Panc1 (cell line): ENCODE measurements around the gene VTI1A. TPM values are rescaled to one million over a fixed set of nuclear protein-coding genes. Genes with fewer than 3 reads are reported as not detected.

Experiments
- ATAC-seq: fragments of 200-7000 bp; cut with Tn5 transposase; 2 replicates; pipeline ENCODE4 v1.9.1; 2020; ENCODE audit warnings: mild to moderate bottlenecking, moderate library complexity
- BruUV-seq: library from RNA; stranded (reverse); fragments of 400-500 nt; replicated peaks from 2 replicates; lab custom pipeline; 2021; lab: Mats Ljungman, UMichigan
- CTCF ChIA-PET: fragments of 300-600 bp; sonication (Branson Sonifier 250); formaldehyde crosslinking; loops from one replicate; lab custom pipeline; 2022; ENCODE audit warnings: antibody characterized with exemption; lab: Charles Lee
- POLR2A ChIA-PET: fragments of 300-600 bp; sonication (Branson Sonifier 250); formaldehyde crosslinking; loops from one replicate; lab custom pipeline; 2022; ENCODE audit warnings: antibody characterized with exemption; lab: Charles Lee
- DNase-seq: peaks from one replicate; pipeline ENCODE4 v3.0.0-alpha.2; 2010; ENCODE audit warnings: low read depth, low spot score
- H3K27ac ChIP-seq: 2 replicates; pipeline ENCODE4 v1.5.1; 2011; ENCODE audit warnings: mild to moderate bottlenecking, low read length, inconsistent platforms
- H3K27me3 ChIP-seq: fragments of 200-500 bp; sonication (Bioruptor generic); 2 replicates; pipeline ENCODE4 v1.6.0; 2014; ENCODE audit warnings: low read length, inconsistent platforms; ENCODE audit not compliant: control insufficient read depth, insufficient read depth
- H3K36me3 ChIP-seq: fragments of 200-500 bp; sonication (Bioruptor generic); 2 replicates; pipeline ENCODE4 v1.5.1; 2014; ENCODE audit warnings: inconsistent platforms, mild to moderate bottlenecking, low read length, moderate library complexity; ENCODE audit not compliant: control insufficient read depth, insufficient read depth
- H3K4me1 ChIP-seq: 2 replicates; pipeline ENCODE4 v1.5.1; 2011; ENCODE audit warnings: inconsistent platforms, mild to moderate bottlenecking, low read length, moderate library complexity; ENCODE audit not compliant: control insufficient read depth, insufficient read depth
- H3K4me3 ChIP-seq, 2 experiments: 2 replicates each; pipeline ENCODE4 v1.5.1; 2011 to 2012; ENCODE audit warnings: low read depth in 2 of 2, low read length in 2 of 2, mild to moderate bottlenecking in 2 of 2, inconsistent platforms in 1 of 2, moderate library complexity in 1 of 2
- H3K9me3 ChIP-seq: fragments of 200-500 bp; sonication (Bioruptor generic); 2 replicates; pipeline ENCODE4 v1.5.1; 2014; ENCODE audit warnings: low read depth, mild to moderate bottlenecking, inconsistent platforms, low read length, moderate library complexity; ENCODE audit not compliant: control insufficient read depth, insufficient read depth
- CTCF ChIP-seq: fragments of 450-650 bp; IDR thresholded peaks from 2 replicates; pipeline ENCODE4 v1.5.1; 2017; ENCODE audit warnings: mild to moderate bottlenecking
- POLR2AphosphoS5 ChIP-seq: IDR thresholded peaks from 2 replicates; pipeline ENCODE4 v1.6.1; 2012; ENCODE audit warnings: mild to moderate bottlenecking, low read depth, low read length, moderate library complexity
- REST ChIP-seq, 2 experiments: IDR thresholded peaks; 2 replicates each; pipeline ENCODE4 v1.6.1; 2011 to 2012; ENCODE audit warnings: low read depth in 2 of 2, control low read depth in 1 of 2, low read length in 1 of 2, mild to moderate bottlenecking in 1 of 2, moderate library complexity in 1 of 2; ENCODE audit not compliant: insufficient read depth in 1 of 2
- SIN3A ChIP-seq: IDR thresholded peaks from 2 replicates; pipeline ENCODE4 v1.6.1; 2012; ENCODE audit warnings: low read depth, mild to moderate bottlenecking, low read length, moderate library complexity, borderline replicate concordance; ENCODE audit not compliant: insufficient read depth
- TCF7L2 ChIP-seq: IDR thresholded peaks from 2 replicates; pipeline ENCODE4 v1.6.1; 2011; ENCODE audit warnings: mild to moderate bottlenecking, low read depth, low read length, inconsistent platforms
- in situ Hi-C: cut with HindIII; loops from 2 replicates; pipeline ENCODE4 v1.10.0; 2016; ENCODE audit warnings: low sequenced_read_pairs, low pct_unique_long_range_greater_than_20kb
- intact Hi-C: fragments of 100-400 bp; cut with micrococcal nuclease; formaldehyde crosslinking; loops from one replicate; pipeline ENCODE4 v1.10.0; 2022; ENCODE audit not compliant: unreplicated experiment
- total RNA-seq: library from RNA; stranded (reverse); gene quantifications from one replicate; pipeline ENCODE4 v1.2.1, GENCODE V29; 2021; ENCODE audit not compliant: unreplicated experiment

Gene VTI1A
- total RNA-seq, 1 experiment from 2014 or later, result 36.3 TPM

- TF ChIP-seq POLR2AphosphoS5 (no peak), REST (IDR thresholded peaks at IDR 0.05; ENCODE audit: insufficient read depth in 1 of 2, low read depth in 2 of 2, low read length in 1 of 2) (no peak), SIN3A (no peak), CTCF (no peak), TCF7L2 (no peak)
- no peaks in the 10 kb centered on the region for H3K9me3 ChIP-seq
- ATAC-seq, result no peak
- H3K36me3 ChIP-seq, result no peaks in the 10 kb centered on the region
- H3K27ac ChIP-seq, result no peak overlapping the region
- CTCF ChIA-PET, result no interaction called here
- POLR2A ChIA-PET, result no interaction called here
- DNase-seq, result no peak
- no peak overlapping the region for H3K4me3 ChIP-seq
- no peaks in the 10 kb centered on the region; the same call in 1 of the 2 replicates for H3K4me1 ChIP-seq
- BruUV-seq, result no TSS peak
- in situ Hi-C loops (no loop called here), intact Hi-C loops (no loop called here)
- no peaks in the 10 kb centered on the region for H3K27me3 ChIP-seq
Measured at GRCh38 chr10:112832959-112833358, 385.9 kb downstream of the VTI1A start.

- H3K27ac ChIP-seq, result no peak overlapping the region
- no peaks in the 10 kb centered on the region; the same call in 1 of the 2 replicates for H3K4me1 ChIP-seq
- ATAC-seq, result no peak
- POLR2A ChIA-PET, result no interaction called here
- CTCF ChIA-PET, result no interaction called here
- H3K36me3 ChIP-seq, result no peaks in the 10 kb centered on the region
- TF ChIP-seq CTCF (no peak), TCF7L2 (no peak), POLR2AphosphoS5 (no peak), REST (IDR thresholded peaks at IDR 0.05; ENCODE audit: insufficient read depth in 1 of 2, low read depth in 2 of 2, low read length in 1 of 2) (no peak), SIN3A (no peak)
- H3K9me3 ChIP-seq, result no peaks in the 10 kb centered on the region
- BruUV-seq, result no TSS peak
- H3K4me3 ChIP-seq, result no peak overlapping the region
- H3K27me3 ChIP-seq, result no peaks in the 10 kb centered on the region
- no peak for DNase-seq
- in situ Hi-C loops (no loop called here), intact Hi-C loops (no loop called here)
Measured at GRCh38 chr10:112834751-112835181, 387.8 kb downstream of the VTI1A start.
